HCT116 (cell line): Measurements from ENCODE around the gene PDLIM3. TPM values are rescaled to one million over a fixed set of nuclear protein-coding genes. Genes with fewer than 3 reads are reported as not detected.

Experiments used
- ATAC-seq: fragments of 200-7000 bp; cut with Tn5 transposase; 2 replicates; pipeline ENCODE4 v1.9.1; 2020; ENCODE audit warnings: mild to moderate bottlenecking, moderate library complexity
- BruUV-seq: library from RNA; stranded (reverse); fragments of 400-500 nt; replicated peaks from 2 replicates; lab custom pipeline; 2021; lab: Mats Ljungman, UMichigan
- CTCF ChIA-PET: fragments of 300-600 bp; sonication (Branson Sonifier 250); formaldehyde crosslinking; loops from one replicate; lab custom pipeline; 2021; ENCODE audit warnings: antibody characterized with exemption; lab: Charles Lee
- POLR2A ChIA-PET: fragments of 300-600, 350-600 bp; sonication (Branson Sonifier 250); formaldehyde crosslinking; loops from one replicate; lab custom pipeline; 2021; ENCODE audit warnings: antibody characterized with exemption; lab: Charles Lee
- RAD21 ChIA-PET, 2 experiments: fragments of 300-600 bp; sonication (Branson Sonifier 250); formaldehyde crosslinking; loops; one replicate each; lab custom pipeline; 2023; ENCODE audit warnings: low total read pairs in 2 of 2; ENCODE audit not compliant: uncharacterized antibody in 2 of 2, unreplicated experiment in 2 of 2, low non-redundant PET in 1 of 2; lab: Charles Lee
- DNase-seq: peaks from one replicate; pipeline ENCODE4 v3.0.0-alpha.2; 2010; ENCODE audit warnings: low read depth, low spot score
- H2AFZ ChIP-seq: fragments of 200-600 bp; shearing (Covaris generic), sonication (generic); 2 replicates; pipeline ENCODE4 v1.6.1; 2017; ENCODE audit warnings: low read depth, mixed run types, mixed read lengths, antibody characterized with exemption, low read length; ENCODE audit not compliant: poor library complexity, severe bottlenecking
- H3K27ac ChIP-seq: 2 replicates; pipeline ENCODE4 v1.5.1; 2012; ENCODE audit warnings: low read depth, low read length
- H3K27me3 ChIP-seq: fragments of 200-600 bp; sonication (generic); 2 replicates; pipeline ENCODE4 v1.6.1; 2016; ENCODE audit warnings: mixed run types, low read length, mixed read lengths; ENCODE audit not compliant: insufficient read depth
- H3K36me3 ChIP-seq, 2 experiments: fragments of 200-500 bp in 1 of 2; fragments of 200-600 bp in 1 of 2; sonication (Bioruptor generic) in 1 of 2; sonication (generic) in 1 of 2; 2 replicates each; pipeline versions ENCODE4 v1.5.1 to v1.6.1; 2014 to 2016; ENCODE audit warnings: low read length in 2 of 2, inconsistent platforms in 1 of 2, mixed read lengths in 1 of 2, mixed run types in 1 of 2; ENCODE audit not compliant: insufficient read depth in 2 of 2, control insufficient read depth in 1 of 2
- H3K4me1 ChIP-seq, 2 experiments: fragments of 200-600 bp in 1 of 2; sonication (generic) in 1 of 2; 2 replicates each; pipeline versions ENCODE4 v1.5.1 to v1.6.1; 2012 to 2017; ENCODE audit warnings: low read length in 2 of 2, inconsistent platforms in 1 of 2, mild to moderate bottlenecking in 1 of 2, mixed read lengths in 1 of 2, mixed run types in 1 of 2, moderate library complexity in 1 of 2; ENCODE audit not compliant: insufficient read depth in 2 of 2, control insufficient read depth in 1 of 2
- H3K4me2 ChIP-seq: fragments of 200-600 bp; sonication (generic); 2 replicates; pipeline ENCODE4 v1.6.1; 2017; ENCODE audit warnings: mixed run types, low read length, mixed read lengths
- H3K4me3 ChIP-seq, 2 experiments: fragments of 200-600 bp in 1 of 2; sonication (generic) in 1 of 2; replicated peaks in 1 of 2; 2 replicates each; pipeline ENCODE4 v1.5.1; 2011 to 2016; ENCODE audit warnings: low read length in 2 of 2, control low read depth in 1 of 2, low read depth in 1 of 2, mild to moderate bottlenecking in 1 of 2, mixed read lengths in 1 of 2, mixed run types in 1 of 2
- H3K79me2 ChIP-seq: fragments of 200-600 bp; sonication (generic); 2 replicates; pipeline ENCODE4 v1.6.1; 2017; ENCODE audit warnings: mild to moderate bottlenecking, mixed run types, low read length, moderate library complexity, mixed read lengths; ENCODE audit not compliant: insufficient read depth
- H3K9ac ChIP-seq: fragments of 200-600 bp; sonication (generic); 2 replicates; pipeline ENCODE4 v1.6.1; 2016; ENCODE audit warnings: low read length, mixed read lengths
- H3K9me2 ChIP-seq: fragments of 200-600 bp; sonication (generic), shearing (Covaris generic); 2 replicates; pipeline ENCODE4 v1.6.1; 2017; ENCODE audit warnings: mixed run types, mild to moderate bottlenecking, moderate library complexity; ENCODE audit not compliant: insufficient read depth
- H3K9me3 ChIP-seq, 2 experiments: fragments of 200-500 bp in 1 of 2; fragments of 200-600 bp in 1 of 2; sonication (Bioruptor generic) in 1 of 2; sonication (generic) in 1 of 2; 2 replicates each; pipeline ENCODE4 v1.6.1; 2014 to 2017; ENCODE audit warnings: low read length in 2 of 2, mixed read lengths in 2 of 2, inconsistent platforms in 1 of 2, low read depth in 1 of 2, mild to moderate bottlenecking in 1 of 2, mixed run types in 1 of 2, moderate library complexity in 1 of 2; ENCODE audit not compliant: control insufficient read depth in 1 of 2, insufficient read depth in 1 of 2
- H4K20me1 ChIP-seq: fragments of 200-600 bp; sonication (generic), shearing (Covaris generic); 2 replicates; pipeline ENCODE4 v1.6.1; 2017; ENCODE audit warnings: mixed run types, mild to moderate bottlenecking, moderate library complexity; ENCODE audit not compliant: insufficient read depth
- CEBPB ChIP-seq: IDR thresholded peaks from 2 replicates; pipeline ENCODE4 v1.6.1; 2012; ENCODE audit warnings: low read depth
- ELF1 ChIP-seq: IDR thresholded peaks from 2 replicates; pipeline ENCODE4 v1.6.1; 2012; ENCODE audit warnings: low read depth, borderline replicate concordance
- JUND ChIP-seq: IDR thresholded peaks from 2 replicates; pipeline ENCODE4 v1.6.1; 2012
- POLR2A ChIP-seq: IDR thresholded peaks from 2 replicates; pipeline ENCODE4 v1.7.0; 2011; ENCODE audit warnings: borderline replicate concordance; ENCODE audit not compliant: insufficient read depth, insufficient read length; ENCODE audit errors: extremely low read depth
- RAD21 ChIP-seq: IDR thresholded peaks from 2 replicates; pipeline ENCODE4 v1.6.1; 2012; ENCODE audit warnings: low read depth, mild to moderate bottlenecking
- SIN3A ChIP-seq: IDR thresholded peaks from 2 replicates; pipeline ENCODE4 v1.6.1; 2012; ENCODE audit warnings: low read depth
- SP1 ChIP-seq: IDR thresholded peaks from 2 replicates; pipeline ENCODE4 v1.6.1; 2012; ENCODE audit warnings: low read depth
- intact Hi-C: fragments of 100-400 bp; cut with micrococcal nuclease; formaldehyde crosslinking; loops from 2 replicates; pipeline ENCODE4 v1.10.0; 2022
- total RNA-seq: library from RNA; stranded (reverse); gene quantifications from one replicate; pipeline ENCODE4 v1.2.1, GENCODE V29; 2021; ENCODE audit not compliant: unreplicated experiment
- TF ChIP-seq, protein P1 (sequence below): IDR thresholded peaks from 2 replicates; pipeline ENCODE4 v1.6.1; 2011; ENCODE audit warnings: mild to moderate bottlenecking, low read length, moderate library complexity; ENCODE audit not compliant: insufficient replicate concordance; ENCODE audit errors: extremely low read depth
- TF ChIP-seq, protein P2 (sequence below), 3 experiments: fragments of 200-600 bp in 1 of 3; sonication (generic) in 1 of 3; IDR thresholded peaks in 2 of 3; conservative IDR thresholded peaks in 1 of 3; 2 replicates each; pipeline ENCODE4 v1.5.1; 2012 to 2017; ENCODE audit warnings: low read depth in 2 of 3, low read length in 2 of 3, antibody characterized with exemption in 1 of 3, borderline replicate concordance in 1 of 3, control low read depth in 1 of 3, mild to moderate bottlenecking in 1 of 3, mixed read lengths in 1 of 3, mixed run types in 1 of 3, moderate library complexity in 1 of 3; ENCODE audit not compliant: insufficient read depth in 1 of 3

PDLIM3 gene
- total RNA-seq, 1 experiment from 2014 or later: 11.5 TPM

DNA sequence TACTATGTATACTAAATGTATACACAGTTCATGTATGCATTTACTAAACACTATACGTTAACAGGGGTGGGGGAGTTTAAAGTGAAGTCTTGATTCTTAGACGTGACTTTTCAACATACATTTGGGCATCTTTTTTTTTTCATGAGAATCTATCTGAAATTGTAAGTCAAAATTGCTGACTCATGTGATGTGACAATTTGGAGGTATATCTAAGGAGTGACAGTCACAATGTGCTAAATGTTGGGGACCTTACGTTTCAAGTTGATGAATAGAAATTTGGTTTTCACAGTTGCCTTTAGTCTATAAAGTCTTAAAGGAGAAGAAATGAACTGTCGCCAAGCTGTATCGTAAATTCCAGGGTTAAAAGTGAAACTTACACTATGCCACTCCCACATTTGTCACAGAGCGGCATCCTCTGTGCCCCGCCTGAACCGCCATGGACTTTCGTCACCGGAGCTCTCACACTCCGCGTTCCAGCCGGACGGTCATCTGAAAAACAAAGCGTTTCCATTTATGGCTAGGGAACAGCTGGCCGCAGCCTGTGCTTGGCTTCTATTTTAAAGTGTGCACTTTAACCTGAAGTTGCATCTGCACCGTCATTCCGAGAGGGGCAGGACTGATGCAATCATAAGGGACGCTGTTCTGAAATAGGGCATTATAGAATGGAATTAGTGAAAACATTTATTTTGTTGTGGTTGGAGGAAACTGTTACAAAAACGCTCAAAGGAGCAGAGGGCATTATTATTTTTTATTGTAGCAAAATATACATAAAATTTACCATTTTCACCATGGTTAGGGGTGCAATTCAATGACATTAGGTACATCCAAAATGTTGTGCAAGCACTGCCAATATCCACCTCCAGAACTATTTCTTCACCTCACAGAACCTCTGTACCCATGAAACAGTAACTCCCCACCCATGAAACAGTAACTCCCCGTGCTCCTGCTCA, 30.9 kb downstream of the PDLIM3 start (continued):
- TF ChIP-seq SIN3A (peak; percentile 64), ELF1 (no peak), POLR2A (peak; percentile 28), CEBPB (peak; percentile 91), RAD21 (0 out of 2 replicates have a peak, but pooled peaks have one; percentile 13), SP1 (peak; percentile 52; the same call in 1 of the 2 replicates)
- TF ChIP-seq, protein P1, sequence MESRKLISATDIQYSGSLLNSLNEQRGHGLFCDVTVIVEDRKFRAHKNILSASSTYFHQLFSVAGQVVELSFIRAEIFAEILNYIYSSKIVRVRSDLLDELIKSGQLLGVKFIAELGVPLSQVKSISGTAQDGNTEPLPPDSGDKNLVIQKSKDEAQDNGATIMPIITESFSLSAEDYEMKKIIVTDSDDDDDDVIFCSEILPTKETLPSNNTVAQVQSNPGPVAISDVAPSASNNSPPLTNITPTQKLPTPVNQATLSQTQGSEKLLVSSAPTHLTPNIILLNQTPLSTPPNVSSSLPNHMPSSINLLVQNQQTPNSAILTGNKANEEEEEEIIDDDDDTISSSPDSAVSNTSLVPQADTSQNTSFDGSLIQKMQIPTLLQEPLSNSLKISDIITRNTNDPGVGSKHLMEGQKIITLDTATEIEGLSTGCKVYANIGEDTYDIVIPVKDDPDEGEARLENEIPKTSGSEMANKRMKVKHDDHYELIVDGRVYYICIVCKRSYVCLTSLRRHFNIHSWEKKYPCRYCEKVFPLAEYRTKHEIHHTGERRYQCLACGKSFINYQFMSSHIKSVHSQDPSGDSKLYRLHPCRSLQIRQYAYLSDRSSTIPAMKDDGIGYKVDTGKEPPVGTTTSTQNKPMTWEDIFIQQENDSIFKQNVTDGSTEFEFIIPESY: no peak
- TF ChIP-seq, protein P2, sequence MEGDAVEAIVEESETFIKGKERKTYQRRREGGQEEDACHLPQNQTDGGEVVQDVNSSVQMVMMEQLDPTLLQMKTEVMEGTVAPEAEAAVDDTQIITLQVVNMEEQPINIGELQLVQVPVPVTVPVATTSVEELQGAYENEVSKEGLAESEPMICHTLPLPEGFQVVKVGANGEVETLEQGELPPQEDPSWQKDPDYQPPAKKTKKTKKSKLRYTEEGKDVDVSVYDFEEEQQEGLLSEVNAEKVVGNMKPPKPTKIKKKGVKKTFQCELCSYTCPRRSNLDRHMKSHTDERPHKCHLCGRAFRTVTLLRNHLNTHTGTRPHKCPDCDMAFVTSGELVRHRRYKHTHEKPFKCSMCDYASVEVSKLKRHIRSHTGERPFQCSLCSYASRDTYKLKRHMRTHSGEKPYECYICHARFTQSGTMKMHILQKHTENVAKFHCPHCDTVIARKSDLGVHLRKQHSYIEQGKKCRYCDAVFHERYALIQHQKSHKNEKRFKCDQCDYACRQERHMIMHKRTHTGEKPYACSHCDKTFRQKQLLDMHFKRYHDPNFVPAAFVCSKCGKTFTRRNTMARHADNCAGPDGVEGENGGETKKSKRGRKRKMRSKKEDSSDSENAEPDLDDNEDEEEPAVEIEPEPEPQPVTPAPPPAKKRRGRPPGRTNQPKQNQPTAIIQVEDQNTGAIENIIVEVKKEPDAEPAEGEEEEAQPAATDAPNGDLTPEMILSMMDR (IDR thresholded peaks at IDR 0.05 in 2 of 3, conservative IDR thresholded peaks at IDR 0.05 in 1 of 3; ENCODE audit: borderline replicate concordance in 1 of 3, insufficient read depth in 1 of 3, low read depth in 2 of 3, low read length in 2 of 3): no peak

DNA sequence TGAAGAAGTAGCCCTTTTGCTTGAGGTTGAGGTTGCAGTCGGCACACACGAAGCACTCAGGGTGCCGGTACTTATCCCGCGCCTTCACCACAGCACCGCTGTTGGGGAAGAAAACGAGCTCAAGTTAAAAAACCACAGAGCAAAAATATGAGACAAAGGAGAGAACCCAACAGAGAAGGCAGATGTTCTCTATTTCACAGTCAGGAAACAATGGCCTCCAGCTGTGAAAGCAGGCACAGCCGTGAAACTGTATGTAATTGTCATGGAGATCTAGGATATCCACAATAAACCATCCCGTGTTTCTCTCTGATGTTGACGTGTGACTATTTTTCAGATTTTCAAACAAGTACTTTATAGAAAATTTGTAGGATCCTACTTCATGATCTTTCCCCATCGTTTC, 32.9 kb downstream of the PDLIM3 start:
- no peak overlapping the region for H3K27ac ChIP-seq
- no peak for TF ChIP-seq RAD21
- no peak for TF ChIP-seq JUND
- TF ChIP-seq, protein P1: no peak
- no peaks in the 10 kb centered on the region for H4K20me1 ChIP-seq
- ATAC-seq (no peak), DNase-seq (no peak)
- no peak overlapping the region for H3K4me2 ChIP-seq
- H3K4me3 ChIP-seq: no peak overlapping the region
- no peak overlapping the region for H3K9ac ChIP-seq
- H3K27me3 ChIP-seq: no peaks in the 10 kb centered on the region
- no peaks in the 10 kb centered on the region for H3K79me2 ChIP-seq
- POLR2A ChIA-PET: no interaction called here
- no peaks in the 10 kb centered on the region for H3K9me3 ChIP-seq
- intact Hi-C loops: no loop called here
- H2AFZ ChIP-seq: no peak overlapping the region
- no peaks in the 10 kb centered on the region for H3K36me3 ChIP-seq
- peaks cover 3 to 15% of the 10 kb centered on the region in 2 experiments; a peak in 3 of 4 replicates for H3K4me1 ChIP-seq
- RAD21 ChIA-PET: no interaction called here
- H3K9me2 ChIP-seq: no peaks in the 10 kb centered on the region
- CTCF ChIA-PET: no interaction called here
- no TSS peak for BruUV-seq
